Fibroblast of mammary gland (primary cell): ENCODE results near the gene NCKAP1.

ENCODE experiments used
- DNase-seq: peaks from one replicate; pipeline ENCODE4 v3.0.0-alpha.2; 2010; ENCODE audit warnings: low read depth
- H3K4me3 ChIP-seq: 2 replicates; pipeline ENCODE4 v1.5.1; 2011; ENCODE audit warnings: low read depth, mild to moderate bottlenecking, low read length, moderate library complexity; ENCODE audit not compliant: control insufficient read depth
- TF ChIP-seq, protein P1 (sequence below): conservative IDR thresholded peaks from 2 replicates; pipeline ENCODE4 v1.5.1; 2011; ENCODE audit warnings: low read depth, low read length, inconsistent platforms; ENCODE audit not compliant: control insufficient read depth, insufficient read depth

NCKAP1 gene

GRCh38 chr2:182949572-182950189 is 88.6 kb downstream of the NCKAP1 start:
- peak; percentile 45 for DNase-seq
- TF ChIP-seq, protein P1, sequence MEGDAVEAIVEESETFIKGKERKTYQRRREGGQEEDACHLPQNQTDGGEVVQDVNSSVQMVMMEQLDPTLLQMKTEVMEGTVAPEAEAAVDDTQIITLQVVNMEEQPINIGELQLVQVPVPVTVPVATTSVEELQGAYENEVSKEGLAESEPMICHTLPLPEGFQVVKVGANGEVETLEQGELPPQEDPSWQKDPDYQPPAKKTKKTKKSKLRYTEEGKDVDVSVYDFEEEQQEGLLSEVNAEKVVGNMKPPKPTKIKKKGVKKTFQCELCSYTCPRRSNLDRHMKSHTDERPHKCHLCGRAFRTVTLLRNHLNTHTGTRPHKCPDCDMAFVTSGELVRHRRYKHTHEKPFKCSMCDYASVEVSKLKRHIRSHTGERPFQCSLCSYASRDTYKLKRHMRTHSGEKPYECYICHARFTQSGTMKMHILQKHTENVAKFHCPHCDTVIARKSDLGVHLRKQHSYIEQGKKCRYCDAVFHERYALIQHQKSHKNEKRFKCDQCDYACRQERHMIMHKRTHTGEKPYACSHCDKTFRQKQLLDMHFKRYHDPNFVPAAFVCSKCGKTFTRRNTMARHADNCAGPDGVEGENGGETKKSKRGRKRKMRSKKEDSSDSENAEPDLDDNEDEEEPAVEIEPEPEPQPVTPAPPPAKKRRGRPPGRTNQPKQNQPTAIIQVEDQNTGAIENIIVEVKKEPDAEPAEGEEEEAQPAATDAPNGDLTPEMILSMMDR, result no peak
- no peak overlapping the region for H3K4me3 ChIP-seq

DNA sequence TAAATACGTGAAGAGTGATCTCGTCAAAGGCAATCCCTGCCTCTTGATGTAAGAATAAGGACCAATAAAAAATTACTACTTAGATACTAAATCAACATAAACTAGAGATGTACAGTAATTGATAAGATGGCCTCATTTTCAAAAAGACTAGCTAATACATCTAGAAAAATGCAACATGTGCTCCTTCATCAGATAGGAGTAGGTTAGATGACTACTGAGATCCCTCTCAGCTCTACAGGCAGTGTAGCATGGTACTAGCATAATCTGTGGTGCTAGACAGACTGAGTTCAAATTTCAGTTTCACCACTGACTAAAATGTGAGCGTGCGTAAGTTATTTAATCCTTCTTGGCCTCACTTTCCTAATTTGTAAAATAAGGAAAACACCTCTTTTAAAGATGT is 89.2 kb downstream of the NCKAP1 start:
- TF ChIP-seq, protein P1, result no peak
- no peak overlapping the region for H3K4me3 ChIP-seq
- DNase-seq, result no peak

GRCh38 chr2:182946958-182947369 is 91.3 kb downstream of the NCKAP1 start:
- no peak for DNase-seq
- no peak overlapping the region for H3K4me3 ChIP-seq
- TF ChIP-seq, protein P1, result no peak

DNA sequence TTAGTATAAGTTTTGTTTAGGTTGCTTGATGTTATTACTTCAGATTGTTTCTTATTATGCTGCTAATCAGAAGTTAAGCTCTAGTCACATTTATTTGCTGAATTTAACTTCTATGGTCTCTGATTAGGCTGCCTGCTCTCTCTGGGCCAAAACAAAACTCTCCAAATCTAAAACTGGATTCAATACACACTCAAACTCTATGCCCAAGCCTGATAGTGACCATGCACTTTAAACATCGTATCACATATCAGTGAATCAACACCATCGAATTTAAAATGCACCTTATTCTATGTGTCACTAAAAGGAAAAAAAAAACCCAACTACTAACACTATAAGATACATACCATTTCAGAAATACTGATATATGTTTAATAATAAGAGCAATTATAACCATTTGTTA is 94.9 kb downstream of the NCKAP1 start:
- H3K4me3 ChIP-seq, result no peak overlapping the region
- TF ChIP-seq, protein P1, result no peak
- no peak for DNase-seq

DNA sequence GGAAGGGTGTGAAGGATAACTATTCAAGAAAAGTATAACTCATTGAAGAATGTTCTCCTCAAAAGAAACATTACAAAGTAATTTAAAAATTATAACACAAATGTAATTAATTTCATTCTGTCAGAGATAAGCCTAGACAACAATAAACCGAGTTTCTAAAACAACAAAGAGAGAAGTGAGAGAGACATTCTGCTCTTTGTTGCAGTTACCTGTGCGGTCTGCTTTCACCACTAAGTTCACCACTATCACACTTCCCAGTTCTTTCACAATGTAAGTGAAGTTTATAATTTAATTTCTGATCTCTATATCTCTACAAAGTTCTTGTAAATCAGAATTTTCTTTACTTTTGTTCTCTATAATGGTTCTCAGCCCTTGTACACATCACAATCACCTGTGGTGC is 95.5 kb downstream of the NCKAP1 start:
- TF ChIP-seq, protein P1, result no peak
- DNase-seq, result no peak
- H3K4me3 ChIP-seq, result no peak overlapping the region

- TF ChIP-seq, protein P1, result no peak
- DNase-seq, result no peak
- H3K4me3 ChIP-seq, result no peak overlapping the region
Measured at GRCh38 chr2:182941919-182942318, 96.3 kb downstream of the NCKAP1 start.
